Smooth muscle cell (in vitro differentiated cells): ENCODE data around the gene TMPRSS2. TPM values are rescaled to one million over a fixed set of nuclear protein-coding genes. Genes with fewer than 3 reads are reported as not detected.
"Not testable (repeated sequence)": the region's sequence is repeated elsewhere in the genome, so short reads cannot be mapped to it uniquely, and the experiment has no call there.

Source experiments
- DNase-seq: peaks from one replicate; lab custom pipeline; 2025; ENCODE audit not compliant: unreplicated experiment; lab: John Stamatoyannopoulos, UW
- H2AFZ ChIP-seq: fragments of 200-600 bp; sonication (generic); 2 replicates; pipeline ENCODE4 v1.6.0; 2016; ENCODE audit warnings: antibody characterized with exemption, low read depth, mild to moderate bottlenecking
- H3F3A ChIP-seq: fragments of 200-600 bp; sonication (generic); 2 replicates; pipeline ENCODE4 v1.6.0; 2017; ENCODE audit warnings: antibody characterized with exemption, low read depth
- H3K27ac ChIP-seq: fragments of 200-600 bp; sonication (generic); 2 replicates; pipeline ENCODE4 v1.5.1; 2016; ENCODE audit warnings: low read depth, mild to moderate bottlenecking
- H3K27me3 ChIP-seq: fragments of 200-600 bp; sonication (generic); 2 replicates; pipeline ENCODE4 v1.6.1; 2016; ENCODE audit warnings: low read depth, mild to moderate bottlenecking
- H3K36me3 ChIP-seq: fragments of 200-600 bp; sonication (generic); 2 replicates; pipeline ENCODE4 v1.5.1; 2016; ENCODE audit warnings: low read depth
- H3K4me1 ChIP-seq: fragments of 200-600 bp; sonication (generic); 2 replicates; pipeline ENCODE4 v1.5.1; 2016; ENCODE audit warnings: low read depth
- H3K4me2 ChIP-seq: fragments of 200-600 bp; sonication (generic); 2 replicates; pipeline ENCODE4 v1.6.0; 2016; ENCODE audit warnings: mild to moderate bottlenecking
- H3K4me3 ChIP-seq: fragments of 200-600 bp; sonication (generic); 2 replicates; pipeline ENCODE4 v1.5.1; 2016; ENCODE audit warnings: mild to moderate bottlenecking
- H3K79me2 ChIP-seq: fragments of 200-600 bp; sonication (generic); 2 replicates; pipeline ENCODE4 v1.6.0; 2016; ENCODE audit warnings: low read depth, mild to moderate bottlenecking
- H3K9ac ChIP-seq: fragments of 200-600 bp; sonication (generic); 2 replicates; pipeline ENCODE4 v1.6.0; 2016; ENCODE audit warnings: low read depth
- H3K9me3 ChIP-seq: fragments of 200-600 bp; sonication (generic); replicated peaks from 2 replicates; pipeline ENCODE4 v1.5.1; 2016; ENCODE audit warnings: low read depth
- H4K20me1 ChIP-seq: fragments of 200-600 bp; sonication (generic); 2 replicates; pipeline ENCODE4 v1.6.0; 2016; ENCODE audit warnings: low read depth
- CTCF ChIP-seq: fragments of 200-600 bp; sonication (generic); IDR thresholded peaks from 2 replicates; pipeline ENCODE4 v1.5.1; 2017; ENCODE audit warnings: borderline replicate concordance, mild to moderate bottlenecking, antibody characterized with exemption; ENCODE audit not compliant: insufficient read depth, poor library complexity, severe bottlenecking
- WGBS: methylation state at CpG from one replicate; pipeline ENCODE4 v1.1.7; 2016; ENCODE audit warnings: low lambda C conversion rate; 5-methylcytosine and 5-hydroxymethylcytosine counted together
- polyA plus RNA-seq: library from polyadenylated mRNA; unstranded; fragments of >200 nt; fragmentation: Nextera tagmentation; extraction: Ambion mirVana; gene quantifications from 2 replicates; pipeline ENCODE4 v1.2.1, GENCODE V29; 2016
- small RNA-seq: library from RNA; depleted of rRNA; stranded (forward); fragments of <200 nt; gene quantifications from one replicate; pipeline ENCODE3, GENCODE V24; 2014
- total RNA-seq: library from RNA; depleted of rRNA; stranded (reverse); fragments of >200 nt; gene quantifications from 2 replicates; pipeline ENCODE4 v1.2.3, GENCODE V29; 2014

Gene TMPRSS2
- total and polyA plus RNA-seq, 2 experiments from 2014 or later: 0.39 to 1.3 TPM

- H3K27ac ChIP-seq: no peak overlapping the region
- TF ChIP-seq CTCF: no peak
- H3K9me3 ChIP-seq: no peaks in the 10 kb centered on the region
- H3F3A ChIP-seq: no peaks in the 10 kb centered on the region
- H3K27me3 ChIP-seq: no peaks in the 10 kb centered on the region
- no peak overlapping the region for H3K4me3 ChIP-seq
- H4K20me1 ChIP-seq: no peaks in the 10 kb centered on the region
- DNase-seq: no peak
- no peak overlapping the region for H2AFZ ChIP-seq
- WGBS: 94% methylated on average over 11 of the region's 11 CpGs
- H3K4me2 ChIP-seq: no peak overlapping the region
- no peaks in the 10 kb centered on the region for H3K4me1 ChIP-seq
- no peaks in the 10 kb centered on the region for H3K36me3 ChIP-seq
- H3K9ac ChIP-seq: no peak overlapping the region
- no peaks in the 10 kb centered on the region for H3K79me2 ChIP-seq
Measured at GRCh38 chr21:41418956-41419680, 88.8 kb downstream of the TMPRSS2 start.

GRCh38 chr21:41418393-41418792 is 89.6 kb downstream of the TMPRSS2 start:
- no peak overlapping the region for H3K9ac ChIP-seq
- H3F3A ChIP-seq: no peaks in the 10 kb centered on the region
- DNase-seq: no peak
- no peak for TF ChIP-seq CTCF
- no peak overlapping the region for H3K4me2 ChIP-seq
- no peaks in the 10 kb centered on the region for H3K9me3 ChIP-seq
- no peaks in the 10 kb centered on the region for H3K4me1 ChIP-seq
- no peak overlapping the region for H3K27ac ChIP-seq
- 98% methylated on average over 6 of the region's 6 CpGs for WGBS
- H4K20me1 ChIP-seq: no peaks in the 10 kb centered on the region
- H3K4me3 ChIP-seq: no peak overlapping the region
- no peak overlapping the region for H2AFZ ChIP-seq
- H3K36me3 ChIP-seq: no peaks in the 10 kb centered on the region
- no peaks in the 10 kb centered on the region for H3K79me2 ChIP-seq
- H3K27me3 ChIP-seq: no peaks in the 10 kb centered on the region

- H3K9ac ChIP-seq: not testable (repeated sequence)
Measured at GRCh38 chr21:41417505-41417904, 90.5 kb downstream of the TMPRSS2 start.

More at GRCh38 chr21:41417505-41417904, 90.5 kb downstream of the TMPRSS2 start:
- not testable (repeated sequence) for H3K27ac ChIP-seq, H3K36me3 ChIP-seq, H3F3A ChIP-seq, H3K9me3 ChIP-seq, H2AFZ ChIP-seq, H3K79me2 ChIP-seq, H3K4me2 ChIP-seq, DNase-seq, H3K27me3 ChIP-seq, H3K4me1 ChIP-seq, H4K20me1 ChIP-seq, H3K4me3 ChIP-seq
- 83% methylated on average over 2 of the region's 2 CpGs for WGBS

Small RNA genes within 50 kb of the gene (small RNA-seq; reads per million reads assigned to genes)
- not detected for gene RF00421

Other genes with a start within 250 kb of the TMPRSS2 start
- not detected in 2 replicates for gene FAM3B, start 191.4 kb downstream of the TMPRSS2 start, total RNA-seq
- 0.18 TPM in 1 of 2 replicates, not detected in the other for gene FAM3B, start 191.4 kb downstream of the TMPRSS2 start, polyA plus RNA-seq
- 2.5 and 11.3 TPM in 2 replicates for gene MX2, start 146.1 kb downstream of the TMPRSS2 start, total RNA-seq
- 1.9 and 3.1 TPM in 2 replicates for gene MX2, start 146.1 kb downstream of the TMPRSS2 start, polyA plus RNA-seq
- 1.3 and 4.6 TPM in 2 replicates for gene MX1, start 81.9 kb downstream of the TMPRSS2 start, total RNA-seq
- 2.0 and 3.5 TPM in 2 replicates for gene MX1, start 81.9 kb downstream of the TMPRSS2 start, polyA plus RNA-seq